Measurements from ENCODE around the gene NR1I2.

DNA sequence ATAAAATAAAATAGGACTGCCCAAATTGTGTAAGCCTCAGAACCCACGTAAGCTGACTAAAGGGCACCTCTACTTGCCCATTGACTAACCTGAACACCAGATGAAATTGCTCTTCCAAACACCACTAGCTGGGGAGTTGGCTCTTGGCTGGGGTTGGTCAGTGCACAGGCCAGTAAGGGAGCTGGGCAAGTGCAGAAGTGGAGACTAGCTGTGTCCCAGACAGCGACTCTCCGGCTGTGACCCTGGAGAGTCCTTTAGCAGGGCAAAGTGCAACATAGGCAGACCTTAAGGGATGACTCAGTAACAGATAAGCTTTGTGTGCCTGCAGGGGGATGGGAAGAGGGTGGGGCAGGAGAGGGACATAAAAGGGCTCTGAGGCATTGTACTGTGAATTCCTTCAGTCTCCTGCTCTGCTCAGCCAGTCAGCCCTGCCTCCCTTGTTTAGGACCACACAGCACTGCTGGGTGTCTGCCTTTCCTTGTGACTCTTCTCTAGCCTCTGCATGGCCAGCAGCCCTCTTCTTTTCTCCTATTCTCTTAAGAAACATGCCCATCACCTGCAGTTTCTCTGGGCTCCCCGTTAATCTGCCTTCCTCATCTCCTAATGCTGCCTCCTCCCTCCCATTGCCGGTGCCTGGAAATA lies 13.2 kb downstream of the NR1I2 start:
- TF ChIP-seq POLR2A (IDR thresholded peaks at IDR 0.05; ENCODE audit: borderline replicate concordance, extremely low read depth, insufficient read depth, insufficient read length) (no peak), TCF7L2 (IDR thresholded peaks at IDR 0.05; ENCODE audit: borderline replicate concordance, extremely low read depth, insufficient read depth, insufficient read length) (peak; percentile 79), JUND (IDR thresholded peaks at IDR 0.05) (0 out of 2 replicates have a peak, but pooled peaks have one; percentile 37), POLR2AphosphoS5 (IDR thresholded peaks at IDR 0.05; ENCODE audit: low read depth, low read length) (no peak), SRF (IDR thresholded peaks at IDR 0.05; ENCODE audit: low read depth) (no peak), ZNF274 (IDR thresholded peaks at IDR 0.05; ENCODE audit: low read depth, low read length) (no peak)
- TF ChIP-seq, protein P1, sequence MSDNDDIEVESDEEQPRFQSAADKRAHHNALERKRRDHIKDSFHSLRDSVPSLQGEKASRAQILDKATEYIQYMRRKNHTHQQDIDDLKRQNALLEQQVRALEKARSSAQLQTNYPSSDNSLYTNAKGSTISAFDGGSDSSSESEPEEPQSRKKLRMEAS (IDR thresholded peaks at IDR 0.05), result no peak
- TF ChIP-seq, protein P2, sequence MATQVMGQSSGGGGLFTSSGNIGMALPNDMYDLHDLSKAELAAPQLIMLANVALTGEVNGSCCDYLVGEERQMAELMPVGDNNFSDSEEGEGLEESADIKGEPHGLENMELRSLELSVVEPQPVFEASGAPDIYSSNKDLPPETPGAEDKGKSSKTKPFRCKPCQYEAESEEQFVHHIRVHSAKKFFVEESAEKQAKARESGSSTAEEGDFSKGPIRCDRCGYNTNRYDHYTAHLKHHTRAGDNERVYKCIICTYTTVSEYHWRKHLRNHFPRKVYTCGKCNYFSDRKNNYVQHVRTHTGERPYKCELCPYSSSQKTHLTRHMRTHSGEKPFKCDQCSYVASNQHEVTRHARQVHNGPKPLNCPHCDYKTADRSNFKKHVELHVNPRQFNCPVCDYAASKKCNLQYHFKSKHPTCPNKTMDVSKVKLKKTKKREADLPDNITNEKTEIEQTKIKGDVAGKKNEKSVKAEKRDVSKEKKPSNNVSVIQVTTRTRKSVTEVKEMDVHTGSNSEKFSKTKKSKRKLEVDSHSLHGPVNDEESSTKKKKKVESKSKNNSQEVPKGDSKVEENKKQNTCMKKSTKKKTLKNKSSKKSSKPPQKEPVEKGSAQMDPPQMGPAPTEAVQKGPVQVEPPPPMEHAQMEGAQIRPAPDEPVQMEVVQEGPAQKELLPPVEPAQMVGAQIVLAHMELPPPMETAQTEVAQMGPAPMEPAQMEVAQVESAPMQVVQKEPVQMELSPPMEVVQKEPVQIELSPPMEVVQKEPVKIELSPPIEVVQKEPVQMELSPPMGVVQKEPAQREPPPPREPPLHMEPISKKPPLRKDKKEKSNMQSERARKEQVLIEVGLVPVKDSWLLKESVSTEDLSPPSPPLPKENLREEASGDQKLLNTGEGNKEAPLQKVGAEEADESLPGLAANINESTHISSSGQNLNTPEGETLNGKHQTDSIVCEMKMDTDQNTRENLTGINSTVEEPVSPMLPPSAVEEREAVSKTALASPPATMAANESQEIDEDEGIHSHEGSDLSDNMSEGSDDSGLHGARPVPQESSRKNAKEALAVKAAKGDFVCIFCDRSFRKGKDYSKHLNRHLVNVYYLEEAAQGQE (IDR thresholded peaks at IDR 0.05; ENCODE audit: low read depth), result no peak
- TF ChIP-seq, protein P3, sequence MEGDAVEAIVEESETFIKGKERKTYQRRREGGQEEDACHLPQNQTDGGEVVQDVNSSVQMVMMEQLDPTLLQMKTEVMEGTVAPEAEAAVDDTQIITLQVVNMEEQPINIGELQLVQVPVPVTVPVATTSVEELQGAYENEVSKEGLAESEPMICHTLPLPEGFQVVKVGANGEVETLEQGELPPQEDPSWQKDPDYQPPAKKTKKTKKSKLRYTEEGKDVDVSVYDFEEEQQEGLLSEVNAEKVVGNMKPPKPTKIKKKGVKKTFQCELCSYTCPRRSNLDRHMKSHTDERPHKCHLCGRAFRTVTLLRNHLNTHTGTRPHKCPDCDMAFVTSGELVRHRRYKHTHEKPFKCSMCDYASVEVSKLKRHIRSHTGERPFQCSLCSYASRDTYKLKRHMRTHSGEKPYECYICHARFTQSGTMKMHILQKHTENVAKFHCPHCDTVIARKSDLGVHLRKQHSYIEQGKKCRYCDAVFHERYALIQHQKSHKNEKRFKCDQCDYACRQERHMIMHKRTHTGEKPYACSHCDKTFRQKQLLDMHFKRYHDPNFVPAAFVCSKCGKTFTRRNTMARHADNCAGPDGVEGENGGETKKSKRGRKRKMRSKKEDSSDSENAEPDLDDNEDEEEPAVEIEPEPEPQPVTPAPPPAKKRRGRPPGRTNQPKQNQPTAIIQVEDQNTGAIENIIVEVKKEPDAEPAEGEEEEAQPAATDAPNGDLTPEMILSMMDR (IDR thresholded peaks at IDR 0.05 in 2 of 3, conservative IDR thresholded peaks at IDR 0.05 in 1 of 3; ENCODE audit: borderline replicate concordance in 1 of 3, insufficient read depth in 1 of 3, low read depth in 2 of 3, low read length in 2 of 3), result no peak
- TF ChIP-seq, protein P4, sequence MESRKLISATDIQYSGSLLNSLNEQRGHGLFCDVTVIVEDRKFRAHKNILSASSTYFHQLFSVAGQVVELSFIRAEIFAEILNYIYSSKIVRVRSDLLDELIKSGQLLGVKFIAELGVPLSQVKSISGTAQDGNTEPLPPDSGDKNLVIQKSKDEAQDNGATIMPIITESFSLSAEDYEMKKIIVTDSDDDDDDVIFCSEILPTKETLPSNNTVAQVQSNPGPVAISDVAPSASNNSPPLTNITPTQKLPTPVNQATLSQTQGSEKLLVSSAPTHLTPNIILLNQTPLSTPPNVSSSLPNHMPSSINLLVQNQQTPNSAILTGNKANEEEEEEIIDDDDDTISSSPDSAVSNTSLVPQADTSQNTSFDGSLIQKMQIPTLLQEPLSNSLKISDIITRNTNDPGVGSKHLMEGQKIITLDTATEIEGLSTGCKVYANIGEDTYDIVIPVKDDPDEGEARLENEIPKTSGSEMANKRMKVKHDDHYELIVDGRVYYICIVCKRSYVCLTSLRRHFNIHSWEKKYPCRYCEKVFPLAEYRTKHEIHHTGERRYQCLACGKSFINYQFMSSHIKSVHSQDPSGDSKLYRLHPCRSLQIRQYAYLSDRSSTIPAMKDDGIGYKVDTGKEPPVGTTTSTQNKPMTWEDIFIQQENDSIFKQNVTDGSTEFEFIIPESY (IDR thresholded peaks at IDR 0.05; ENCODE audit: extremely low read depth, insufficient replicate concordance, low read length), result no peak

Data from HCT116 (cell line).